GM19099 (cell line): Measurements from ENCODE around the gene GALNT2.

ENCODE experiments used
- POLR2A ChIP-seq: IDR thresholded peaks from 3 replicates; pipeline ENCODE4 v1.6.1; 2011; ENCODE audit warnings: low read depth; ENCODE audit not compliant: insufficient read length; ENCODE audit errors: extremely low read depth

The GALNT2 gene

DNA sequence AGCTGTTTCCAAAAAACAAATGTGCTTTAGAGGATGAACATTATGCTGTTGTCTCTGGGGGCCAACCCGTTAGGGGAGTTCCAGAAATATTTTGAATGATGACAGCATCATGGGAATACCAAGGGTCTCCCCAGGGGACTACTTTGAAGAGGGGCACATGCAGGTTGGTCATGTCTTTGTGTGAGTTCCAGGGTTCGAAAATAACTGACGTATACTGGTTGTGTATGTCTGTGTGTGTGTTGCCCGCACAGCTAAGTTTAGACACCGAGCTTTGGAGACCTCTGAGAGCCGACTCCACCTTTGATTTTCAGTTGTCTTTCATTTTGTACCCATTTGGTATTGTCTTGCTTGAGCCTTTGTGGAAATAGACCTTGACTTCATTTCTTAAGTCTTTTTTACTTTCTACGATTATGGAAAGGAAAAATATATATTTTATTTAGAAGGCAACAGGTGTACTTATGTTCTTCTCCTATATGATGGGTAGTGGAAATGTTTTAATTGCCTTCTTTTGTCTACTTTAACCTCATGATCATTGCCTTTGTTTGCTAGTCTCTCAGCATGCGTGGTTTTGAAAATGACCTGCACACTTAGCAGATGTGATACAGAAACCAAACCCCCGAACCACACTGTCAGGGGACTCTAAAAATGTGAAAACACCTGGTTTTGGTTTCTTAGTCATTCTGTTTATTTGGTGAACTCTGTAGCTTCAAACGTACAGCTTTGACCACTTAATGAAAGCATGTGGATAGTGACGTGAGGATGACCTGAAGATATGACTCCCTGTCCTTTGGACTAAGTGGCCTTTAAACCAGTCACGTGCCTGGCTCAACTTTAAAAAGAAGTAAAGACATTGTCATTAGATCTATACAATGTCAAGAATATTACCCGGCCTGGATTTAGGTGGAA, 56.5 kb downstream of the GALNT2 start:
- TF ChIP-seq POLR2A, result no peak

DNA sequence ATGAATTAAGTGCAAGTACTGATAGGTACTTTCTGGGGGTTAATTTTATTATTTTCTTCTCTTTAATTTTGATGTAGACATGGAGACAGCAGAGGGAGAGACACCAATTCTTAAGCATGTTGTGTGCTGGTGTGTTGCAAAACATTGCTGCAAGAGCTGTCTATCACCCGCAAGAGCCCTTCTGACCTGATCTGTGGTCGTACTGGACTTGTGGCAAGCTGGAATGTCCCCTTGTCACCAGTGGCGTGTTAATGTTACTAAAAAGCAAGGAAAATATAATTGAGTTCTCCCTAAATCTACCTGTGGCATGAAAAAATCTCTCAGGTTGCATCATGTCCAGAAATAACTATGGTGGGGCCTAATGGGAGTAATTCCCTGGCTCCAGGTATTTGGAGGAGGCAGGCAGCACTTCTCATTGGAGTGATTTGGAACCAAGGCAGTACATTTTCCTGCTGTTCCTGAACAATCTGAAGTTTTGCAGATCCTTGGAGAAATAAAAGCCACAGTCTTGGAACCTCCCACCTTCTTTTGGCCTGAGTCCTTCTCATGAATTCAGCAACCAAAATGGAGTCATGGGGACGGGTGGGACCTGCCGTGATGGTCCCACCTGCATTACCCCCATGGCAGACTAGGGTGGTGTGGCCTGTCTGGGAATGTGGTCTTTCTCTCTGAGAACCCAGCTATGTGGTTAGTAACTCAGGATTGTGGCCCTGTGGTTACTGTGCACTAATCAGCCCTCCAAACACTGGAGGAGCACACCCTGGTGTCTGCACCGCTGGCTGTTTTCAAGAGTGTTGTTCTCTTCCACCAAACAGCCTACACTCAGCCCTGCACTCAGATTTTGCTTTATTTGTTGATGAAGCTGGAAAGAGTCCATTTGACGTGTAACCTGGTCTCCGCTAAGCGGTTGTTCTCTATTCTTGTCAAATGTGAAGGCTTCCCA, 57.4 kb downstream of the GALNT2 start:
- TF ChIP-seq POLR2A, result no peak

DNA sequence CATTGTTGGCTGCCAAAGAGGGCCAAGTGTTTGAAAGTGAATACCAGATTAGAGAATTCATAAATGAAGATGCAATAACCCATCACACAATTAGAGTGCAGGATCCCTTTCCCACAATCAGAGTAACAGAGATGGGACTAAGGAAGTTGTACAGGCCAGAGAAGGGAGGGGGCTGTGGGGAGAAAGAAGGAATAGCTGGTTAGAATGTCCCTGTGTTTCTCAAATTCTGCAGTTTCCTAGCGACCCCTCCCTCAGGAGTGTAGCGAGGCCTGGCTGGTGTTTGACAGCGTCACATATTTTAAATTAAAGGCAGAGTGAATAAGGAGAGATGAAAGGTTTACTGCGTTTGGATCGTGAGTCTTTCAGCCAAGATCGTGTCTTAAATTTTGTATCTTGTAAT, 58.1 kb downstream of the GALNT2 start:
- no peak for TF ChIP-seq POLR2A

DNA sequence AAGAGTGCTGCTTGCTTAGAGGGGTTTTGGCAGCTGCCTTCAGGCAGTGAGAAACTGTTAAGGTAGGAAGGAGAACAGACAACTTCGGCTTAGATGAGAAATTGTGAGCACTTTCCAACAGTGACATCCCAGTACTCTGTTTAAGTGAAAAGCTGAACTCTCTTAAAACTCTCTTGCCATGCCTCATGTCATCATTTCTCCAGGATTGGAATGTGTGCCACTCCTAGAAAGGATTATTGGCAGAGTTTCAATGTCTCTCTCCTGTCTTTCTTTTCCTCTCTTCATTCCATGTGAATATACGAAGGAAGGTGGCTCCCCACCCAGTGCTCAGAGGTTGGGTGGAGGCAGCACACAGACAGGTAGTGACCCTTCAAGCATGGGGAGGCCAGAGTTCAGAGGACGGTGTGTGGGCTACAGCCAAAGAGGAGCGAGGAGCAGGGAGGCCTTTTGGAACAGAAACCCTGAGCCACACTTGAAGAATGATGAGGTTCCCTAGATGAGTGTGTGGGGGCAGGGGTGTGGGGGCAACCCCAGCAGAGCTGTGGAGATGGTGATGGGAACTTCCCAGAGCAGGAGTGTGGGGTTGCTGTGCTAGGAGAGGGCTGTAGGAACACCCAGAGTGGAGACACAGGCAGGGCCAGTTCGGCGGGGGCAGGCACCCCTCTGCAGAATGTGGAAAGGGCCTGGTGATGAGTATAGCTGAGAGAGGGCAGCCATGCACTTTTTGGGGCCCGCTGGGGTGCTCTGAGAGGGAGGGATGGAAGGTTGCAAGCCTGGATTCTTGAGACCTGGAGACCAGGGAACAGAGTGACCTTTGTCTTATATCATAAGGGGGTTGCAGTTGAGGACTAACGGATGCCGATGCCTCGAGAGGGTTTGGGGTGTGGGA, 58.8 kb downstream of the GALNT2 start:
- TF ChIP-seq POLR2A, result no peak

DNA sequence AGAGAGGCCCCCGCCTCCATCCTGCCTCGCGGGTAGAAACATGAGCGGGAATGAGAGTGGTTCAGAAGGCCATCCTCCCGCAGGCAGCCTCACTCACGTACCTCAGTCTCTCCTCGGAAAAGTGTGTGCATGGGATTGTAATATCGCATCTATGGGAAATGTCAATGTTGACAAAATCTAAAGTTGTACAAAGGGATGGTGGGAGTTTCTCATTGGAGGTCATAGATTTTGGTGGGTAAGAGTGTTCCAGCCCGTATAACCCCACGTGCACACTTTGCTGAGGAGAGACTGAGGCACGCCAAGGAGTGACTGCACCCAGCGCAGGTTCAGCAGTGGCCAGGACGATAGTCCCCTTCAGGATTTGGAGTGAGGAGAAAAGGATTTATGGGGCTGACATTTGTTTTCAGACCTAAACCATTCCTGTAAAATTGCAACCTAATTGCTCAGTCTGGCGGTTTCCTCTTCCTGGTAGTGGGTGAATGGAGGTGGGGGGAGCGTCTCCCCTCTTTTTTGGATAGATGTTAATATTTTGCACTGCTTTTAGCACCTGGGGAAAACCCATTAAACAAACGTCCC, 59.6 kb downstream of the GALNT2 start:
- TF ChIP-seq POLR2A, result no peak

DNA sequence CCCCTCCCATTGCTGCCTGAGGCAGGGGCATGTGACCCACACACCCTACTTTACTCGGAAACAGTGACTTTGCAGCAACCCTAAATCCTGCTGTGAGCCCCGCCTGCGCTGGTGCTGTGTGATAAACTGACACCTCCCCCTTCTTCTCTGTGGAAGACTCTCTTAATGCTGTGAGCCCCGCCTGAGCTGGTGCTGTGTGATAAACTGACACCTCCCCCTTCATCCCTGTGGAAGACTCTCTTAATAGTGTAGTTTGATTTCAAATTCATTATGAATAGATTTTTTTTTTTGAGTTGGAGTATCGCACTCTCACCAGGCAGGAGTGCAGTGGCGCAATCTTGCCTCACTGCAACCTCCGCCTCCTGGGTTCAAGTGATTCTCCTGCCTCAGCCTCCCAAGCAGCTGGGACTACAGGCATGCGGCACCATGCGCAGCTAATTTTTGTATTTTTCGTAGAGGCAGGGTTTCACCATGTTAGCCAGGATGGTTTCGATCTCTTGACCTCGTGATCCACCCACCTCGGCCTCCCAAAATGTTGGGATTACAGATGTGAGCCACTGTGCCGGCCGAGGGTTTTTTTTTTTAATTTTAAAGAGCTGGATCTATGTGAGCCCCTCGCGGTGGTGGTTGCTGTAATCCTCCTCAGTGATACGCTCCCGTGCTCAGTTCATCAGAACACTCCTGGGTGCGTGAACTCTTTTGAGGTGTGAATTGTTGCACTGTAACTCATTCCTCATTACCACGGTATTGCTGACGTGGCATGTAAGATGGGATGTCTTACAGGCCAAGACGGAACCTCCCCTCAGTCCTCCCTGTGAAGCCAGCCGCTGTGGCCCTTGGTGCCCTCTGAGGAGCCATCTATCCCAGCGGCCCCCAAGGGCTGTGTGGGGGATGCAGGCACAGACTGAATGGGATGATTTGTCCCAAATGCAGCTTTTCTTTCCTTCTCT, 60.3 kb downstream of the GALNT2 start:
- TF ChIP-seq POLR2A, result no peak

DNA sequence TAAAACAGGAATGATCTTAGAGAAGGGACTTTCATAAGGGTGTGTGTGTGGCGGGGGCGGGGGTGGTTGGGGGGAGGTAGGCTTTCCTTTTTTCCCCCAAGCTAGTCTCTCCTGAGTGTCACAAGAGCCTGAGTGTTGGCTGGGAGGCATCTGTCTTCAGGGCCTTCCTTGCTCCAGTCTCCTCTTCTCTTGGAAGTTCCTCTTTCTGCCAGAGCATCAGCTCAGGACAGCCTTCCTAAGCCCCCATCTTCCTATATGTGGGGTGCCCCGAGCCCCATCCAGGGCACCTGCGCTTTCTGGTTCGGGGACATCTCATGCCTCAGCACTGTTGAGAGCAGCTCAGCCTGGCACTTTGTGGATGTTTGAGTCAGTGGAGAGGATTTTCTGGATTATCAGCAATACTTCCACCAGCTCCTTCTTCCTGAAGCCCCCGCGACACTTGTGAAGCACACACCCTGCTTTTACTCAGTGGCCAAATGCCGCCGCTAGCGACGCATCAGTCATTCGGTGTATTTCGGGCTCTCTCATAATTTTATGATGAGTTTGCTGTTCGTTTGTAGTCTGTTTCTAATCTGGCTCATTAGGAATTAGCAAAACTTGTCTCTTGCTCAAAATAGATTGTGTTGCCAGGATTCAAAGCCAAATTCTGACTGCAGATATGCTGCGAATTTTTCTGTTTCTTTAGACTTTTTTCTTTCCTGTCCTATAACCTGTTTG, 61.7 kb downstream of the GALNT2 start:
- no peak for TF ChIP-seq POLR2A

DNA sequence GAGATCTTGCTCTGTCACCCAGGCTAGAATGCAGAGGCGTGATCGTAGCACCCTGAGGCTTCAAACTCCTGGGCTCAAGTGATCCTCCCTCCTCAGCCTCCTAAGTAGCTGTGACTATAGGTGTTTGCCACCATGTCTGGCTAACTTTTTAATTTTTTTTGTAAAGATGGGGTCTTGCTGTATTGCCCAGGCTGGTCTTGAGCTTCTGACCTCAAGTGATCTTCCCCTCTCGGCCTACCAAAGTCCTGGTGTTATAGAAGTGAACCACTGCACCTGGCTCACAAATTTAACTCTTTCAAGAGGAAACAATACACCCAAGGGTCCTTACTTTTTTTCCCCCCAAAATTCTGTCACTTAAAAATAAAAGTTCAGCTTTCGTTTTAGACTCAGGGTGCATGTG, 62.3 kb downstream of the GALNT2 start:
- TF ChIP-seq POLR2A, result no peak

DNA sequence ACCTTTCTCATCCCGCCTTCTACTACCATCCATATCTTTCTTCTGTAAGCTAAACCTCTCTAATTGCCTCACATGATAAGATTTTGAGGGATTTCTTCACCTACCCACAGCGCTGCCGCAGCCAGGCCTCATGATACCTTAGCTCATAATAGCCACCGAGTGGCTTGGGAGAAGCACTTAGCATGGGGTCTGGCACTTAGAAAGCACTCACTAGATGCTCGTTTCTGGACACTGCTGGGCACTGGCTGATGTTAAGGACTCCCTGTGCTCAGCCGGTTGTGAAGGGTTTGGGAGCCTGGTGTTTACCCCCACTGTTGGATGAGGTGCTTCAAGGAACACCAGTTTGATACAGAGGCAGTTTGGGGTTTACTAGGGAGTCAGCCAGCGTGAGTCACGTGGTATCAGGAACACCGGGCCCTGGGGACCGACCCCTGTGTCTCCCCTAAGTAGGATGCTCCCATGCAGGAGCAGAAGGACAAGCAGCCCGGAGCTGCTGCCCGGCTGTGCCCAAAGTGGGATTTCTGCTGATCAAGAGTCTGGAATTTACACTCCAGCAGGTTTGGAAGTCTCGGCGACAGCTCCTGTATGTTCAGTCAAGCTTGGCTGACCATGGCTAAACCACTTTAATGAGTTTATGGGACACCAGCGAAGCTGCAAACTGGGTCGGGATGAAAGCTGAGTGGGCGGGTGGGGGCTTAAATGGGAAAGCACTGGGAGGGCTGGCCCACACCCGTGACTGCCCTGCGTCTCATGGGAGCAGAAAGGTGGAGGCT, 63.3 kb downstream of the GALNT2 start:
- no peak for TF ChIP-seq POLR2A

DNA sequence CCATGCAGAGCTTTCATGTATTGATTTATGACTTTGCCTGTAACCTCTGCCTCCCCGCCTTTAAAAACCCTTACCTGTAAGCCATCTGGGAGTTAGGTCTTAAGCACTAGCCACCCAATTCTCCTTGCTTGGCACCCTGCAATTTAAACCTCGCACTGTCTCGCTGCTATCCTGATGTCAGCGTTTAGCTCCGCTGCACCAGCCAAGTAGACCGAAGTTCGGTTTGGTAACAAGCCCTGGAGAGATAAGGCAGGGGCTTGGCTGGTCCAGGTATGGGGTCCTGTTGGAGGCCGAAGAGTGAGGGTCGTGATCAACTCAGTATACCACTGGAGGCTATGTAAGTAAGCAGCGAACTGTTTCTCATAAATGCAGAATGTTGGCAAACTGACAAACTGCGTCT, 64.4 kb downstream of the GALNT2 start:
- TF ChIP-seq POLR2A, result no peak

DNA sequence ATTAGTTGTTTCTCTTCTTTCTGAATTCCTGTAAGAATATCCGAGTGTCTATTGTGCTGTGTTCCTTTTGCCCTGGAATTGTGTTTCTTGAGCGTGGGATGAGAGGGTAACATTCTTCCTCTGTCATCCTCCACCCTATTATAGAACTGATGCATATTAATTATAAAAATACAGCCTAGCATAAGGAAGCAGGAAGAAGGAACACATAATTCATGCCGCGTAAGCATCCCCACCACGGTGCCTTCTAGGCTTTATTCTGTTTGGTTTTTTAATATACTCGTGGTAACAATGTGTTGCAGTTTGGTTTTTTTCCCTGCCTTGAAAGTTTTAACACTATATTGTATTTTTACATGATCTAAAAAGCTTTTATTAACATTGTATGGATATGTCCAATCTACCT, 65.7 kb downstream of the GALNT2 start:
- TF ChIP-seq POLR2A, result no peak

DNA sequence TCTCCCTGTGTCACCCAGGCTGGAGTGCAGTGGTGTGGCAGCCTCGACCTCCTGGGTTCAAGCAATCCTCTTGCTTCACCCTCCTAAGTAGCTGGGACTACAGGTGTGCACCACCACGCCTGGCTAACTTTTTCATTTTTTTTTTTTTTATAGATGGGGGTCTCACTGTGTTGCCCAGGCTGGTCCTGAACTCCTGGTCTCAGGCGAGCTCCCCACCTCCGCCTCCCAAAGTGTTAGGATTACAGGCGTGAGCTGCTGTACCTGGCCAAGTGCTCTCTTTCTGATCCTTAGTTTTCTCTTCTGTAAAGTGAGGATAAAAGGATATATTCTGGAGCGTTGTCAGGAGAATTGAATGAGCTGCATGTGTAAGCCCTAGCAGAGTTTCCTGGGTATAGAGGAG, 68.7 kb downstream of the GALNT2 start:
- TF ChIP-seq POLR2A, result no peak
